GM18511 (cell line): ENCODE measurements around the gene ZNF678.

ENCODE experiments used
- ATAC-seq: cut with Tn5 transposase; IDR thresholded peaks from one replicate; pipeline ENCODE4 v1.9.1; 2021; ENCODE audit warnings: mild to moderate bottlenecking, moderate library complexity; ENCODE audit not compliant: unreplicated experiment

ZNF678 gene

GRCh38 chr1:227563324-227564201 lies at the start of gene ZNF678:
Gene ZNF678 (plus strand): TSS chr1:227563556. CDS start chr1:227650992, 87,436 bp downstream.
- ATAC-seq: peak; percentile 95

GRCh38 chr1:227518876-227519275 lies 44.5 kb upstream of the ZNF678 start:
- ATAC-seq: no peak

- no peak for ATAC-seq
These were observed 41.6 kb upstream of the ZNF678 start for GRCh38 chr1:227521782-227522181.

- ATAC-seq: no peak
These were observed 36.8 kb upstream of the ZNF678 start for GRCh38 chr1:227526524-227526923.

- no peak for ATAC-seq
These were observed 31.2 kb upstream of the ZNF678 start for GRCh38 chr1:227532019-227532619.

- ATAC-seq: no peak
These were observed 22.9 kb upstream of the ZNF678 start for GRCh38 chr1:227540170-227541098.

GRCh38 chr1:227541129-227541528 lies 22.2 kb upstream of the ZNF678 start:
- no peak for ATAC-seq

- ATAC-seq: peak; percentile 4
These were observed 21.6 kb upstream of the ZNF678 start for GRCh38 chr1:227541796-227542152.

- ATAC-seq: peak; percentile 98
These were observed 20.9 kb upstream of the ZNF678 start for GRCh38 chr1:227542153-227543120.

- no peak for ATAC-seq
These were observed 19.9 kb upstream of the ZNF678 start for GRCh38 chr1:227543283-227544066.

GRCh38 chr1:227544067-227545050 lies 19.0 kb upstream of the ZNF678 start:
- no peak for ATAC-seq

- no peak for ATAC-seq
These were observed 18.0 kb upstream of the ZNF678 start for GRCh38 chr1:227545361-227545760.

GRCh38 chr1:227546059-227546458 lies 17.3 kb upstream of the ZNF678 start:
- ATAC-seq: no peak

- no peak for ATAC-seq
These were observed 16.6 kb upstream of the ZNF678 start for GRCh38 chr1:227546598-227547309.

- ATAC-seq: no peak
These were observed 15.8 kb upstream of the ZNF678 start for GRCh38 chr1:227547310-227548118.

- no peak for ATAC-seq
These were observed 15.3 kb upstream of the ZNF678 start for GRCh38 chr1:227548119-227548397.

- ATAC-seq: no peak
These were observed 14.9 kb upstream of the ZNF678 start for GRCh38 chr1:227548448-227548847.
